GM19397 (cell line): ENCODE measurements around the gene LRRC8B.
"Not testable (repeated sequence)": the region's sequence is repeated elsewhere in the genome, so short reads cannot be mapped to it uniquely, and the experiment has no call there.

Experiments used
- ATAC-seq: cut with Tn5 transposase; IDR thresholded peaks from one replicate; pipeline ENCODE4 v1.9.1; 2021; ENCODE audit warnings: mild to moderate bottlenecking, moderate library complexity; ENCODE audit not compliant: unreplicated experiment

Gene LRRC8B

DNA sequence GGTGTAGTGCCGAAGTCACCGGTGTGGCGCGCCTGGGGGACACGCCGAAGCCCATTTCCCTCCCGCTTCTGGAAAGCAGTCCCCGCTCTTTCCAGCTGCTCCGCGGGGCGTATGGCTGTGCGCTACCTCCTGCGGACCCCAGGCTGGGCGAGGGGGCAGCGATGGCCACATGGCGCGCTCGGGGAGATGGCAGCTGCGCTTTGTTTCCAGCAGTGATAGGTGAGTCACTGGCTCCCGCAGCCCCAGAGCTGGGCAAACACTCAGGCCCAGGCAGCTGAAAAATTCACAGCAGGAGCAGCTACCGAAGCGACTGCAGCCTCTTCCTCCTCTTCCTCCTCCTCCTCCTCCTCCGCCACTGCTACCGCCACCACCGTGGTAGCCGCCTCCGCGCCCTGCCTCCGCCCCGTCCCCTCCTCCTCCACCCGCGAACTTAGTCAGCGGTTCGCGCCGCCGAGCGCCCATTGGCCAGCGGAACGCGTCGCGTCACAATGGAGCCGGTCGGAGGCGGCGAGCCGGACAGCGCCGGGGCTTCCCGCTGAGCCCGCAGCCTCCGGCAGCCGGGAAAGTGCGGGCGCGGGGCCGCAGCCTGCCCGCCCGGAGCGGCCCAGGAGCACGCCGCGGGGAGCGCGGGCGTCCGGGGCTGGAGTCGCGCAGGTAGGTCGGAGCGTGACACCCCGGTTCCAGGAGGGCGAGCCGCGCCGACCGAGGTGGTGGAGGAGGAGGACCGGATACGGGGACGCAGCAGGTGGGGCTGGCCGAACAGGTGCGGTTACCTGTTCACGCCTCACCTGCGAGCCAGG is at the start of gene LRRC8B:
Gene LRRC8B (plus strand): TSS at position 461 of the 800 bp plus-strand sequence. CDS start 57,822 bp downstream, outside the sequence.
- peak; percentile 93 for ATAC-seq

DNA sequence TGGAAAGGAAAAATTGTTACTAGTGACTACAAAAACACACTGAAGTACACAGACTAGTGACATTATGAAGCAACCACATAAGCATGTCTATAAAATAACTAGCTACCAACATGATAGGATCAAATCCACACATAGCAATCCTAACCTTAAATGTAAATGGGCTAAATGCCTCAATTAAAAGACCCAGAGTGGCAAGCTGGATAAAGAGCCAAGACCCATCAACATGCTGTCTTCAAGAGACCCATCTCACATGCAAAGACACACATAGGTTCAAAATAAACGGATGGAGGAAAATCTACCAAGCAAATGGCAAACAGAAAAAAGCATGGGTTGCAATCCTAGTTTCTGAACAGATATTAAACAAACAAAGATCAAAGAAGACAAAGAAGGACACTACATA is 49.4 kb upstream of the LRRC8B start:
- ATAC-seq = no peak

DNA sequence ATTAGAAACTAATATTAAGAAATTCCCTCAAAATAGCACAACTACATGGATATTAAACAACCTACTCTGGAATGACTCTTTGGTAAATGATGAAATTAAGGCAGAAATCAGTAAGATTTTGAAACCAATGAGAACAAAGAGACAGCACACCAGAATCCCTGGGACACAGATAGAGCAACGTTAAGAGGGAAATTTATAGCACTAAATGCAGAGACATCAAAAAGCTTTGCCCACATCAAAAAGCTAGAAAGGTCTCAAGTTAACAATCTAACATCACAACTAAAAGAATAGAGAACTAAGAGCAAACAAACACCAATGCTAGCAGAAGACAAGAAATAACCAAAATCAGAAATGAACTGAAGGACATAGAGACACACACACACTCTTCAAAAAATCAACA is 48.6 kb upstream of the LRRC8B start:
- no peak for ATAC-seq

DNA sequence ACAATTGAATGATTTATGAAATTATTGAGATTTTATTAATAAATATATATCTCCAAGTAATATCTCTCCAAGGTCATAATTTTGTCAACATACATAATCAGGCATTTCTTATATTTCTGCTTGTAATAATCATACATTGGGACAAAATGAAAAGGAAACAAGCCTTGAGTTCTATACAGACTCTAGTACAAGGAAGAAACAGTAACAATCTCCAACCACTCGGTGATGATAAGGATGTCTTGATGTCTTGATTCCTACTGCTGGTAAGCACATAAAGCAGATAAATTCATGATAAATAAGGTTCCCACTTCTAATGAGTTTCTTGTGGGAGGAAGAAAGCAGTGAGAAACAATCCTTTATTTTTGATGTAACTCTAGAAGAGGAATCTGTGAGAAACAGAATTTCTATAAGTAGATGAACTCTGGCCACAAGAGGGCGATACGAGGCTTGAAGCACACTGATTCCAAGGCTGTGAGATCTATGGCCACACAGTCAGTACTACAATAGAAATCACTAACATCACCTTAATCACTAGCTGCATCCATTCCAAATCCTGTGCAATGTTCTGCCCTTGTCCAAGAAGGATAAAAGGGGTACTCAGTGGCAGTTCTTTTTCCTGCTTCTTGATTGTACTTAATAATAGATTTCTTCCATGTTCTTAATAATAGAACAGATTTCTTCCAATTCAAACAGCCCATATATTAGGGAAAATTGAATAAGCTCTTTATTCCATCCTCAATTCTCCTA is 41.4 kb upstream of the LRRC8B start:
- no peak for ATAC-seq

DNA sequence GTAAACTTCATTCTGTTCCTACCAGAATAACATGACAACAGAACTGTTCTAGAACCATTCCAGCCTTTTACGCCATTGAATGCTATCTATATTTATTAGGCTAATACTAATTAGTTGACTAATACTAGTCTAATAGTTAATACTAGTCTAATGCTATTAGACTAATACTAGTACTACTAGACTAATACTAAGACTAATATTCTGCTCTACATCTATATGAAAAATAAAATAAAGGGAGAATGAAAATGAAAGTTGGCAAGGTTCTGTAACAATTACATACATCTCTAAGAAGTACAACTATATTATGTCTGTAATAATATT is 40.9 kb upstream of the LRRC8B start:
- no peak for ATAC-seq

DNA sequence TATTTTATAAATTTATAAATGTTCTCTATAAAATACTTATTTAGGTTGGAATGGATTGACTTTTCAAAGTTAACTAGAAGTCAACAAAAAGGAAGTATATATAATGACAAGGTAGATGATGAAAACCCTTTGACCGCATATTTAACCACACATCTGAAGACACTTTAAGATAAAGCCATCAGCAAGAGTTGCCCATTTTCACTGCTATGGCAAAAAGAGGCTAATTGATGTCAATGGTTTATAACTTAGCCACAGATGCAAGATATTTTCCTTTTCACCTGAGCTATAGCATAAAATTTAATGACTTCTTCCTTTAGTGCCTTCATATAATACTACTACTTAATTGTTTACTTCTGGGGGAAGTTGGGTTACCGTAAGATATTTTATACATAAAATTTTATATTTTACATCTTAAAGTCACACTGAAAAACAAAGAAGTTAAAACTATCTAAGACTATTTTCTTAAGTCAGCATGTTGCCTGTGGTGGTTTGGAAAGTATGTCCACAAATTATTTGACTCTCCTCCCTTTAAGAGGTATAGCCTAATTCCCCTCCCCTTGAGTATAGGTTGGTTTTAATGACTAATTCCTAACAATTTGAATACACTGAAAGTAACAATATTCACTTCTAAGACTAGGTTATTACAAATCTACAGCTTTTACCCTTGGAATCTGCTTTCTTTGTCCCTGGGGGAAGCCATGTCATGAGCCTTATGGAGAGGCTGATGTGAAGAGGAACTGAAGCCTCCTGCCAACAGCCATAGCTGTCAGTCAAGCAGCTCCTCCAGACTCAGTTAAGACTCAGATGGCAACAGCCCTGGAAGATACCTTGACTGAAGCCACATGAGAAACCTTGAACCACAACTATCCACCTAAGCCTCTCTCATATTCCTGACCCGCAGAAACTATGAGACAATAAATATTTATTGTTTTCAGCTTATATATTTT is 40.3 kb upstream of the LRRC8B start:
- no peak for ATAC-seq

DNA sequence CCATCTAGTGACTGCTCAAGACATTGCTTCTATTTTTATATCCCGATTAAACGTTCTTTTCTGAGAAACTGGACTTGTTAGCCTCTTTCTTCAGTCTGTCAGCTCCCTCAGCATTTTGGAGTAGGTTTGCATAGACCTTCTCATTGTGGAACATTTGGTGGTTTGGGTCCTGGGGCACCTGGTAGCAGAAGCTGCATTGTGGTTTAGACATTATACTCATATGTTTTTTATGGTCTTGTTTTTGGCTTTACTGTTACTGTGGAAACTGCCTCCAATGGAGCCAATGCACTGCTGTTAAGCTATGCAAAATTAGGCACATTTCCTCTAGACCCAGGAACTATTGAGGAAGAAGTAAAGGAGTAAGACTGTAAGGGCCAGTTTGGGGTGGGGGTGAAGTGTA is 36.7 kb upstream of the LRRC8B start:
- no peak for ATAC-seq

DNA sequence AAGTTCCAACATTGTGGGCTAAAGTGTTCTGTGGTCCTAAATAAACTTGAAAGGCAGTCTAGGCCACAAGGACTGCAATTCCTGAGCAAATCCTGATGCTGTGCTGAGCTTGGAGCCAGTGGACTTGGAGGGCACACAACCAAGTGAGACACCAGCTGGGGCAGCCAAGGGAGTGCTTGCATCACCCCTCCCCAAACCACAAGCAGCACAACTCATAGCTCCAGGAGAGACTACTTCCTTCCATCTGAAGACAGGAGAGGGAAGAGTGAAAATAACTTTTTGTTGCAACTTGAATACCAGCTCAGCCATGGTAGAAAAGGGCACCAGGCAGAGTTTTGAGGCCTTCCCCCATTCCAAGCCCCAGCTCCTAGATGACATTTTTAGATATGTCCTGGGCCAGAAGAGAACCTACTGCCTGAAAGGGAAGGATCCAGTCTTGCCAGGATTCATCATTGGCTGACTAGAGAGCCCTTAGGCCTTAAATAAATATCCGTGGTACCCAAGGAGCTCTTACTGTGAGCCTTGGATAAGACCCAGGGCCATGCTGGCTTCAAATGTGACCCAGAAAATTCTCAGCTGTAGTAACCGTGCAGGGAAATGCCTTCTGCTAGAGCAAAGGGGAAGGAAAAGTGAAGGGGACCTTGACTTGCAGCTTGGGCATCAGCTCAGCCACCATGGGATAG is 35.4 kb upstream of the LRRC8B start:
- ATAC-seq = no peak

DNA sequence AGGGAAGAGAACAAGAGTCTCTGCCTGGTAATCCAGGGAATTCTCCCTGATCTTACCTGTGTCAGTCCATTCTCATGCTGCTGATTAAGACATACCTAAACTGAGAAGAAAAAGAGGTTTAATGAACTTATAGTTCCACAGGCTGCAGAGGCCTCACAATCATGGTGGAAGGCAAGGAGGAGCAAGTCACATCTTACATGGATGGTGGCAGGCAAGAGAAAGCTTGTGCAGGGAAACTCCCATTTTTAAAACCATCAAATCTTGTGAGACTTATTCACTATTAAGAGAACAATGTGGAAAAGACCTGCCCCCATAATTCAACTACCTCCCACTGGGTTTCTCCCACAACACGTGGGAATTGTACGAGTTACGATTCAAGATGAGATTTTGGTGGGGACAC is 34.2 kb upstream of the LRRC8B start:
- no peak for ATAC-seq

DNA sequence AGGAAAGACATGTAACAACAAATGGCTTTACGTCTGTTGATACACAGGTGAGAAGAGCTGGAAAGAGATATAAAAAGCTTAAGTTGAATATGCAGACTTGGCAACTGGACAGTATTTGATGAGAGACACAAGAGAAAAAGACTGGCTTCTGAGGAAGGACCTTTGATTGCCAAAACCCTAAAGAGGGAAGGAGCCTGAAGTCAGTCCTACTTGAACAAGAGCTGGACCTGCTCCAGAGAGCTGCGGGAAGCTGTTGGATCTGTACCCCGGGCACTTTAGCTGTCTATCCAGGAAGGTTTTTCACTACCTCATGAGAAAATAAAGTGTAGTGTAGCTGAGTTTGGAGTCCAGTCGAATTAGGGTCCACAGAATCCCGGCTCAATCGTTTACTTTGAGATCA is 25.3 kb upstream of the LRRC8B start:
- ATAC-seq = no peak

DNA sequence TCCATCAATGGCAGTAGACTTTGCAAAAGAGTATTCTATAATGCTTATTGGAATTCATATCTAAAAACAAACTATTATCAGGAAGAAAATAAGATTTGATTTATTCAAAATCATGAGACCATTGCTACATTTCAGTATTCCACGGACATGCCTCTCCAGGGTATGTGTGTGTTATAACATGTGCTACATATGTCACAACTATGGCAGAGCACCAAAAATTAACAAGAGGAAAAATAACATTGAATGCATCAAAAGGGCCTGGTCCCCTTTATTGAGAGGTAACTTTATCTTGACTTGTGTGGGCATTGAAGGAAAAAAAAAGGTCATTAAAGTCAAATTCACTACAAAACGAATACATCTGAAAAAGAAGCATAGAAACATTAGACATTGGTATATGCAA is 22.6 kb upstream of the LRRC8B start:
- ATAC-seq = no peak

DNA sequence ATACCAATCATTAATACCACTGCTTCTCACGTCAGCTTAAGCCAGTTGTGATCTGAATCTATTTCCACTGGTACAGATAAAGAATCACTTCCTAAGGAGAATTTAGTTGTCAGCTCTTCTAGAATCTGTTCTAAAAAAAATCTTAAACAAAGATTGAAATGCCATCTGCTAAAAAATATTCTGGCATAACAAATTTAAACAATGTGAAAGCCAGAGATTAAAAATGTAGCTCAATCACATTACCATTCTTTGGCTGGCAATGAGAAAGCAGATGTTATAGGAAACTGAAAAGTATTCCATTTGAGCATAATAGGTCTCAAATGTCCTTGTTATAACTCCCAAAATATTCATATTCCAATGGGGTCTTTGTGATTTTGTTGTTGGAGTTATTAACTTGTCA is 21.7 kb upstream of the LRRC8B start:
- ATAC-seq = no peak

DNA sequence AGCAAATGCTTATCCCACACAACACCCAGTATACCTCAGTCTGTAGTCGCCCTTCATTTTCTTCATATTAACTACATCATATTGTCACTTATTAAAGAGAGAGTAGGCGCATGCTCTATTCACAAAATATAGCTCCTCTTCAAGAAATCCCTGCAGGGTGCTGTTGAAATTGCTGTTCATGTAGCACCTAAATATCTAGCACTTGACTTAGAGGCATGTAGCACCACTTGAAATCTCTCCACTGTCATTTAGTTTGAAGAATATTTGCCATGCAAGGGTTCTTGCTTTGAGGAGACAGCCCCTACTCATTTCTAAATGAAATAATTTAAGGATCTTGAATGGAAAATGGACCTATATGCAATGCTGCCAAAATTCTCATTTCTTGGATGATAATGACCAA is 20.9 kb upstream of the LRRC8B start:
- no peak for ATAC-seq

DNA sequence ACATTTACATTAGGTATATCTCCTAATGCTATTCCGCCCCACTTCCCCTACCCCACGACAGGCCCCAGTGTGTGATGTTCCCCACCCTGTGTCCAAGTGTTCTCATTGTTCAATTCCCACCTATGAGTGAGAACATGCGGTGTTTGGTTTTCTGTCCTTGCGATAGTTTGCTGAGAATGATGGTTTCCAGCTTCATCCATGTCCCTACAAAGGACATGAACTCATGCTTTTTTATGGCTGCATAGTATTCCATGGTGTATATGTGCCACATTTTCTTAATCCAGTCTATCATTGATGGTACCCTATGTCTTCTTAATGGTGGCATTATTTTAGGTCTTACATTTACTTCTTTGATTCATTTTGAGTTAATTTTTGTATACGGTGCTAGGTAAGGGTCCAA is 14.6 kb upstream of the LRRC8B start:
- ATAC-seq = not testable (repeated sequence)

DNA sequence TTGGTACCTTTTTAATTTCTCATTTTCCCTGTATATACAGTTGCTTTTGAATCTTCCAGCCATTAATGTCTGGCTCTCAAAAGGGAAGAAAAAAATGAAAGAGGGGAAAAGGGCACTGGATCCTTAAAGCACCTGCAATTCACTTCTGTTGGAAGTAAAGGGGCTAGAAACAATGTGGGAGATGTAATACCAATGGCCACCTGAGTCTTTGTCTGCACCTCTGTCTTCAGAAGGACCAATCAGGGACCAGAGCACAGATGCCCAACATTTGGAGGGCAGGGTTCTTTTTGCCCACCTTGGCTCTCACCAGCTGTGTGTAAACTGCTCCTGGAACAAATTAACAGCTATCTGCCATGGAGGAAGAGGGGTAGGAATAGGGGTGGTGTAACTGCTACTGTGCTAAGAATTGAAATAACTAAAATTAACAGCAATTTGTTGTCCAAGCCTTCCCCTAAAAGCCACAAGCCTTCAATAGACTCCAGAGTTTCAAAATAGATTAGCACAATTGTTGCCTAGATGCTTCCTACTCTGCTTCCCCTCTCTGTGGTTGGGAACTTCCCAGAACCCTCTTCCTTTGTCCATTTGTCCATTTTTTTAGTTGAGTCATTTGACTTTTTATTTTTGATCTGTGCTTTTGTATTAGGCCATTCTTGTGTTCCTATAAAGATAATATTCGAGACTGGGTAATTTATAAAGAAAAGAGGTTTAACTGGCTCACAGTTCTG is 11.5 kb upstream of the LRRC8B start:
- no peak for ATAC-seq

DNA sequence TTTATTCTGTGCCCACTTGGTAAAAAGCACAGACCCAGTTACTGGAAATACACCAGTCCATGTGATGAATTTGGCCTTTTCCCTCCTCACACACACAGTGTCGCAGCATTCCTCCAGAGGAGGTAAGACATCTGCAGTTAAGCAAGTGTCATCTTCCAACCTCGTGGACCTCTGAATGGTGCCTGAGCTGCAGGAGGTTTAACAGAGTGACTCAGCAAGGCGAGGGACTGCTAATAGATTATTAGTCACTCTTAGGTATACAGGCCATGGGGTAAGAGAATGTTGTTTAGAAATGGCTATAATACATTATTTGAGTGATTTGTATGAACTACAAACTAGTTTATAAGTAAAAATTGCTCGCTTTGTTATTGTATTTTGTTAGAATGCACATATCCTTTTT is 8.6 kb upstream of the LRRC8B start:
- ATAC-seq = no peak

DNA sequence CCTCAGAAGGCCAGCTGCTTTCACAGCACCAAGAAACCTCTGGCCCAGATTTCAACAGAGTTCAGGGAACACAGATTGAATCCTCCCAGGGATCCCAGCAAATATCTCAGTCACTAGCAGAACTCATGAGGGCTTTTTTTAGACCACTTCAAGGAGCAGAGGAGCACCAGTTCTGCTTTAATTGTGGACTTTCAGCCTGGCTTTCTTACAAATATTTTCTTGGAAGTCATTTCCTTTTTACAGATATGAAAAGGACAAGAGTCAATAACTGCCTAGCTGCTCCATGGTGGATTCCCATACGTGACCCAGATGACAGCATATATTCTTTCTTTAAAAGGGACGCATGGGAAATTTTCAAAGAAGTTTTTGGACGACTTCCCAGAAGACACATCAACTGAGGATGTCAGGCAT is 6.4 kb upstream of the LRRC8B start:
- no peak for ATAC-seq

DNA sequence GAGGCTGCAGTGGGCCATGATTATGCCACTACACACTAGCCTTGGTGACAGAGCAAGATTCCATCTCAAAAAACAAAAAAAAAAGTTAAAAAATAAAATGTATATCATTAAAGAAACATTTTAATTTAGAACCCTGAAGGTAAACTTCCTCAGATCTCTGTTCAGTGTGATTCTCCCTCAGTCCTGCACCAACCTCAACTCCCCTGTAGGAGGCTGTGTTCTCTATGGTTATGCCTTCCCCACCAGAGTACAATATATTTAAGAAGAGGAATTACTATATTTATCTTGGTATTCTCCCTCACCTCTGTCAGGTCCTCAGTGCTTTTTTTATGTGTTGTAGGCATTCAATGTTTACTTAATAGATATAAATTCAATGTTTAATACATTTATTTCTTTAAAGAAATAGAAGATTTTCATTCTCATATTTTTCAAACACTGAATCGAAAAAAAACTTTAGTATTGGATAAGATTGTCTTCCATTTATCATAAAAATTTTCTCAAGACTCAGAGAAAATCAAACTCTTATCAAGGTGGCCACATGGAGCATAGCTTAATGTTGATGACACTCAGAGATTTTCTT is 4.8 kb upstream of the LRRC8B start:
- no peak for ATAC-seq

DNA sequence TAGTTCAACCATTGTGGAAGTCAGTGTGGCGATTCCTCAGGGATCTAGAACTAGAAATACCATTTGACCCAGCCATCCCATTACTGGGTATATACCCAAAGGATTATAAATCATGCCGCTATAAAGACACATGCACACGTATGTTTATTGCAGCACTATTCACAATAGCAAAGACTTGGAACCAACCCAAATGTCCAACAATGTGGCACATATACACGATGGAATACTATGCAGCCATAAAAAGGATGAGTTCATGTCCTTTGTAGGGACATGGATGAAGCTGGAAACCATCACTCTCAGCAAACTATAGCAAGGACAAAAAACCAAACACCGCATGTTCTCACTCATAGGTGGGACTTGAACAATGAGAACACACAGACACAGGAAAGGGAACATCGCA is 2.7 kb upstream of the LRRC8B start:
- not testable (repeated sequence) for ATAC-seq
